Ecto neural progenitor cell (in vitro differentiated cells): ENCODE data around the gene RSU1.

Experiments used
- DNase-seq: peaks from one replicate; pipeline ENCODE4 v3.0.0-alpha.2; 2018; ENCODE audit warnings: low spot score

RSU1 gene

DNA sequence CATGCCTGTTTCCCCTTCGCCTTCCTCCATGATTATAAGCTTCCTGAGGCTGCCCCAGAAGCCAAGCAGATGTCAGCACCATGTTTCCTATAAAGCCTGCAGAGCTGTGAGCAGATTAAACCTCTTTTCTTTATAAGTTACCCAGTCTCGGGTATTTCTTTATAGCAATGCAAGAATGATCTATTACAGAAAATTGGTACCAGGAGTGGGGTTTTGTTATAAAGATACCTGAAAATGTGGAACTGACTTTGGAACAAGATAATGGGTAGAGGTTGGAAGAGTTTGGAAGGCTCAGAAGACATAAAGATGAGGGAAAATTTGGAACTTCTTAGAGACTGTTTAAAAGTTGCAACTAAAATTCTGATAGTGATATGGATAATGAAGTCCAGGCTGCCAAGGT lies 4.8 kb upstream of the RSU1 start:
- DNase-seq, result no peak

DNA sequence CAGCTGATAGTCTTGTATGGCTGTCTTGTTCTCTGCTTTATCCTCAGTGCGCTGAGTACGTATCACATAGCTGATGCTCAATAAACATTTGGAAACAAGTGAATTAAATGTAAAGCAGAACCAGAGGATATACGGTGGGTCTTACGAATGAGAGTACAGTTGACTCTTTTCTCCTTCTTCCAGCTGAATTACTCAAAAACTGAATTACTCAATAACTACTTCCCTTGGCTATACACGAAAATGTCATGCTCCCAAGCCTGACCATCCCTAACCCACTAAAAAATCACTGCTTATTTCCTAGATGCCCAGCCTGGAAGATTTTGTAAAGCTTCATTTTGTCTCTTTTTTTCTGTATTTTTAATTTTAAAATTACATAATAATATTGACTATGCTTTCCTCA lies 3.2 kb upstream of the RSU1 start:
- no peak for DNase-seq

DNA sequence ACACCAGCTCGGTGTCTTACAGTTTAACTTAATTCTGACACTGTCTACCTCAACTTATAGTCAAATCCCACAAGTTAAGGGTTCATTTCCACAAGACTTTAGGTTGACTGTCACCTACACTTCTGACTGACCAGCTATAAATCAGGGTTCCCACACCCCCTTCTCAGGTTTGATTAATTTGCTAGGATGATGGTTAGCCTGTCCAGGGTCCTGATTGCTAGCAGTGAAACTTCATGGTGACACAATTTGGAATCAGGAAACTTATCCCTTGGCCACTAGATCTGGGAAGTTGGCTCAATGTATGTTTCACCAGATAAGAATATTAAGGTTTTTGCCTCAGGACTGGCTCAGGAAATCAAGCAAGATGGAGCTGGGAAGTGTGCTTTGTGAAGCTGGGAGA lies 2.8 kb upstream of the RSU1 start:
- DNase-seq, result no peak

DNA sequence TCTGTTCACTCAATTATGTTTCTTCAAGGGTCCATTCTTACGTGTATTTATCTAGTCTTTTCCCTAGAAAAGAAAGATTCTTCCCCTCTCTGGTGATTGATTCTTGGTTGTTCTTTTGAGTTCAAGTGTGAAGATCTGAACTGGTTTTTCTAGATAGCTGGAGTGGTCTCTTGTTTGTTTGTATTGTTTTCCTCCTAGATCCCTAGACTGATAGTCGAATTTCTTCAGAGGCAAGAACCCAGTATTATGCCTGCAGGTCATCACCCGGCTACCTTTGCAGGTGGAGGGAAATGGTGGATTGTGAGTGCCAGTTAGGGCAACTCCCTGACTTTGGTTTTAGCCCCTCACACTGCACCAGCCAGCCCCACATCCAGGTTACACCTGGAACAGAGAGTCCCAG lies 2.2 kb upstream of the RSU1 start:
- no peak for DNase-seq

DNA sequence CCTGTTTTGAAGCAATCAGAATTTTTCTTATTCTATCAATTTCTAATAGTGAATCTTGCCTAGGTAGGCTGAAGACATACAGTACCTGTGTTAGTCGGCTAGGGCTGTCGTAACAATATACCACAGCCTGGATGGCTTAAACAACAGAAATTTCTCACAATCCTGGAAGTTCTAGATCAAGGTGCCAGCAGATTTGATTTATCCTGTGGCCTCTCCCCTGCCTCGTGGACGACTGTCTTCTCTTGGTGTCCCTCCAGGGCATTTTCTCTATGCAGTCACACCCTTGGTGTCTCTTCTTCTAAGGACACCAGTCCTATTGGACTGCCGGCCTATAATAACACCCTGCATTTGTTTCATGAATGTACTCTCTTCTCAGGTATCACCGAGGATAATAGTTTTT lies 1.8 kb upstream of the RSU1 start:
- DNase-seq, result no peak

DNA sequence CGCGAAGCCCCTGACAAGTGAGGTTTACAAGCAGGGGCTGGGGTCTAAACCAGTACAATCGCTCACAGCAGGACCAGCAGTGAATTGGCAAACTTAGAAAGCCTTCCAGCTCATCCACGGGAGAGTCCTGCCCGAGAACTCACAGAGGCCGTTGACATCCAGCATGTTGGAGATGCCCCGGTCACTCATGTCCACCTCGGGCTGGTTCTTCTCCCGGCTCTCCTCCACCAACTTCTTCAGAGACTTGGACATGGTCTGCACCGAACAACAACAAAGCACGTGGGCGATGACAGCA lies 447 bp downstream of the RSU1 start:
- DNase-seq, result no peak

DNA sequence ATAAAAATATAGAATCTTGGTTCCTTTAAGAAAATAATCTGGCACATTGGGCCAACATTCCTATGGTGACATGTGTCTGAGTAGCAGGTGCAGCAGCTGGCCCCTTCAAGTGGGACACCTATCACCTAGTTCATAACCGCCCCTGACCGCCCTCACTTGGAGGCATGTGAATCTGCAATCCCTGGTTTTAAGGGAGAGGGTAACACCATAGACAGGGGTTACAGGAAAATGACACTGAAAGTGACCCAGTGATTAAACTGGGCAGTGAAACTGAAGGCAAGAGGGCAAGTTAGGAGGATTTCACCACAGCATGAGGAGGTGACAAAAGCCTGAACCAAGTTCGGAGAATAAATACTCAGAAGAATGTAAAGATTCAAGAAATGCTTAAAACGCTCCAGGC lies 1.1 kb downstream of the RSU1 start:
- no peak for DNase-seq

DNA sequence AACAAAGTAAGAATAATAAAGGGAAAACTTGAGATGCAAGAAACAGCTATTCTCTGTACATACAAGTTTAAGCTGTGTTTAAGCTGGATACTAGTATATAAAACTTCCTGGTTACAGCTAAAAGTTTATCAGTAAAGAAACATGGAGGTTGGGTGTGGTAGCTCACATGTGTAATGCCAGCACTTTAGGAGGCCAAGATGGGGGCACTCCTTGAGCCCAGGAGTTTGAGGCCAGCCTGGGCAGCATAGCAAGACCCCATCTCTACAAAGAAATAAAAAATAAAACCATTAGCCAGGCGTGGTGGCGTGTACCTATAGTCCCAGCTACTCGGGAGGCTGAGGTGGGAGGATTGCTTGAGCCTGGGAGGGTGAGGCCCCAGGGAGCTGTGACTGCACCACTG lies 3.2 kb downstream of the RSU1 start:
- no peak for DNase-seq

DNA sequence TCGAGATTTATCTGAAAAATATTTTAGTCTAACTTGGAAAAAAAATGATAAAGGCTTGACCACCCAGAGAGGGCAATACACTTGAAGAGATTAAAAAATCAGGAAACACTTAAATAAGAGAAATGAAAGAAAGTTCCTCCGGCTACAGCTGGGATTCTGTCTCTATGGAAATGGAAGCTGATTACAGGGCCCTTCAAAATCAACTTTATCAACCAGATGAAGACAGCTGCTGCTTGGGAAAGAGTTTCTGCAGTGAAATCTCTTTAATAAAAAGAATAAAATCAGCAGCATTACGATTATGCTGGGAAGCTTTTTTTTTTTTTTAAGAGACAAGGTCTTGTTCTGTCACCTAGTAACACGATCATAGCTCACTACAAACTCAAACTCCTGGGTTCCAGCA lies 4.5 kb downstream of the RSU1 start:
- no peak for DNase-seq

DNA sequence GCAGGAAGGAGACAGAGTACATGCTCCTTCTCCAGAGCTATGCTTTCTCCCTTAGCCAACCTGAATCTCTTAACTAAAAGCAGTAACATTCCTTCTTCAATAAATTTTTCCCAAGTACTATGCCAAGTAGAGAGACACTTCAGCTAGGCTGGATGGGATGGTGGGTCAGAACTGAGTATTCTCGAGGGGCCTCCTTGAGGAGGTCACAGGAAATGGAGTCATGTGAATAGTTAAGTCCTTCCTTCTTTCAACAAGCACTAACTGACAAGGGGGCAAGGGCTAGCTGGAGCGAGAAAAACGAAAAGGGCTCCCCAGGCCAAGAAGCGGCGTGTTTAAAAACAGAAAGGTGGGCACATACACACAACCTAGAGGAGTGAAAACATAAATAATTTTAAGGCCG lies 5.5 kb downstream of the RSU1 start:
- no peak for DNase-seq

DNA sequence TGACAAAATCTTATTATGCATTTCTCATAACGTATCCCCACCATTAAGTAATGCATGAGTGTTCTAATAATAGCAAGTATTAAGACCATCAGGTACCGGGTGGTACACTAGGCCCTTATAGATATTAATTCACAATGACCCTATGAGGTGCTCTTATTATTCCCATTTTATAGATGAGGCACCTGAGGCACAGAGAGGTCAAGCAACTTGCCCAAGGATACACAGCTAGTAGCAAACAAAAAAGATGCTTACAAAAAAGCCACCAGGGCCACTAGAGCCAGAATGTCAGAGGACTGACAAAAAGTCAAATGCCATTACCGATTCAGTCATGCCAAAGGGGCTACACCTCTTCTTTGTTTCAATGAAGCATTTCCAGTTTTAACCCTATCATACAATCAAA lies 5.9 kb downstream of the RSU1 start:
- no peak for DNase-seq

DNA sequence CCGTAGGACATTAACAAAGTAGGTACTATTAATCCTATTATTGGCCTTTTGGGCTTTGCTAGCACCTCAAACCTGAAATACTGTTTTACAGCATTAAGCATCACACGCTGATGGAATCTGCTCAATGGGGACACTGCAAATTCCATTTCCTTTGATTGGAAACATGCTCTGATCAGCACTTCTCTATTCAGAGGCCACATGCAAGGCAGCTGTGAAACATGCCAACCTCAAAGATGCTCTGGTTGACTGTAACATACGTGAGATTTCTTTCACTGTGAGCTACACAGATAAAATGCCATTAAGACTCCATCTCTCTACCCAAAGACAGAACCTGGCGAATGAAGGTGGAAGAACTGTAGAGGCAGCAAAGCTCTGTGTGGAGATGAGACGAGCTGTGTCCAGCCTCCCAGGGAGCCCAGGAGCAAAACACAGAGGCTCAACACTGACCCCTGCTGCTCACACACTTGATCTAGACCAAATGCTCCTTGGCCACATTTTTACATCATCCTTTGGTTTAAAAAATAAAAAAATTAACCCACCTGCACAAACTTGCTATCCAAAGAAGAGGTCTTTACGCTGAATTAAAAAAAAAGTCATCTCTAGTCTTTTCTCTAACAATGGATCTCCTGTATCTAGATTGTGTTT lies 8.0 kb downstream of the RSU1 start:
- peak; percentile 58 for DNase-seq

DNA sequence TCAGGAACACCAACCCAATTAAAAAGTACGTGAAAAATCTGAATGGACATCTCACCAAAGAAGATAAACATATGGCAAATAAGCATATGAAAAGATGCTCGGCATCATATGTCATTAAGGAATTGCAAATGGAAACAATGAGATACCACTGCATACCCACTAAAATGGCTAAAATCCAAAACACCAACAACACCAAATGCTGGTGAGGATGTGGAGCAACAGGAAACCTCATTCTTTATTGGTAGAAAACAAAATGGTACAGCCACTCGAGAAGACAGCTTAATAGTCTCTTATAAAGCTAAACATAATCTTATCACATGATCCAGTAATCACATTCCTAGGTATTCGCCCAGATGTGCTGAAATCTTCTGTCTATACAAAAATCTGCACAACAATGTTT lies 13.1 kb downstream of the RSU1 start:
- DNase-seq, result no peak

DNA sequence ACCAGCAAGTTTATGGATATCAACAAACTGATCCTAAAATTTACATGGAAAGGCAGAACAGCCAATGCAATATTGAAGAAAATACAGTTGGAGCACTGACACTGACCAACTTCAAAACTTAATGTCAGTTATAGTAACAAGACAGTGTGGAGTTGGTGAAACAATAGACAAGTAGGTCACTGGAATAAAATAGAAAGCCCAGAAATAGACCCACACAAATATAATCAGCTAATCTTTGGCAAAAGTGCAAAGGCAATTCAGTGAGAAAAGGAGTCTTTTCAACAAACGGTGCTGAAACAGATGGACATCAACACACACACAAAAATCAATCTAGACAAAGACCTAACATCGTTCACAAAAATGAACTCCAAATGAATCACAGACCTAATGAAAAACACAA lies 13.8 kb downstream of the RSU1 start:
- DNase-seq, result no peak

DNA sequence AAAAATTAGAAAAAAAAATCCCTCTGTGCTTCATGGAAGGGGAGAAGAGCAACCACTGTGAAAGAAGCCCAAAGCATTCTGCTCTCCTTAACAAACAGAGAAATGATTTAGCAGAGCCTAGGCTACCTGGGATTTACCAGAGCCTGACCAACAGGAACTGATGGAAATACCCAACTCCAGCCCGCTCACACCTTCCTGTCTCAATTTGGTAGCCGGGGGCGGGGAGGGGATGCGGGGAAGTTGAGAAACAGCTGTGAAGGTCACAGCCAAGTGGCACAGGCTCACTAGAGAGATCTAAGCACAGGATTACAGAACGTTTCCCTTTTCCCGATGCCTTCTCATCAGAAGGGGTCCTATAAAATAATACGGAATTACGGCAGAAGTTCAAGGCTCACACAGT lies 17.6 kb downstream of the RSU1 start:
- no peak for DNase-seq

DNA sequence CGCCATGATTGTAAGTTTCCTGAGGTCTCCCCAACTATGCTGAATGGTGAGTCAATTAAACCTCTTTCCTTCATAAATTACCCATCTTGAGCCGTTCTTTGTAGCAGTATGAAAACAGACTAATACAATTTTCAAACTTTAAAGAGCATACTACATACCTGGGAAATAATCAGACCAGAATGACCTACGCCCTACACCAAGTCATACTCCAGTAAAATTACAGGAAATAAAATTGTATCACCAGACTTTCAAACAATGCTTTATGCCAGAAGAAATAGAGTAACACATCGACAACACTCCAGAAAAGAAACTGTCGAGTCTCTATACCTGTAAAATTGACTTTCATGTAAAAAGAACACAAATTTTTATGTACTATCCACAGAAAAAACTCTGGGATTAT lies 18.7 kb downstream of the RSU1 start:
- no peak for DNase-seq

DNA sequence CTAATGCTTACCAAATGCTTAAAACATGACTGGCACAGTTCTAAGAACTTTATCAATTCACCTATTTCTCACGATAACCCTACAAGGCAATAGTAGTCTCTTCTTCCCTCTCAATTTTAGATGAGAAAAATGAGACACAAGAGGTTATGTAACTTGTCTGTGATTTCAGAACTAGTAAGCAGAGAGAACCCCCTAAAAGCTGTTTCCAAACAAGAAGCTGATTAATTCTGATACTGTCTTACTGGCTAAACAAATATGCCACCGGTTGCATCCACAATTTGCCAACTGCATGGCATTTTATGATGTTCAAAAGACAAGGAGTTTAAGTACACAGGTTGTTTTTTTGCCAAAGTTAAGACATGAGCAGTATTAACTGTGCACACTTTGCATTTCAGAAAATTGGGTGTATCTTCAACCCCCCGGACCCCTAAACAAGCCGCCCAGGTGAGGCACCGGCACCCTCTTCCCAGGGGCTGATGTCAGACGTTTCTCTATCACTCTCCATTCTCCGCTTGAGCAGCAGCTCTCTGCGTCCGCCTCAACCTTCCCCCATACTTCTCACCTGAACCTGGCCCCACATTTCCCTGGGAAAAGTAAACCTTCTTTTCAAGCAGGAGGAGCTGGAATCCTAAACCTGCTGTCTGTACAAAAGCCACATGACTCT lies 21.7 kb downstream of the RSU1 start:
- no peak for DNase-seq

DNA sequence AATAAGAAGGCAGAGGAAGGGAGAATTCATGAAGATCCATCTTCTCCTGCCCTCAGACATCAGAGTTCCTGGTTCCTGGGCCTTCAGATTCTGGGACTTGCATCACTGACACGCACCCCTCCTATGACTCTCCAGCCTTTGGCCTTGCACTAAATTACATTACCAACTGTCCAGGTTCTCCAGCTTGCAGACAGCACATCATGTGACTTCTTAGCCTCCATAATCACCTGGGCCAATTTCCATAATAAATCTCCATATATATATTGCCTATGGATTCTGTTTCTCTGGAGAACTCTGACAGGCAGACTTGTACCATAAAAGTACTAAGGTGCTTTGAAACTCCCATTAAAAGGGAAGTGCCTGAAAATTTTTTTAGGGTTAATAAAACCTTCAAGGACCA lies 23.2 kb downstream of the RSU1 start:
- no peak for DNase-seq

DNA sequence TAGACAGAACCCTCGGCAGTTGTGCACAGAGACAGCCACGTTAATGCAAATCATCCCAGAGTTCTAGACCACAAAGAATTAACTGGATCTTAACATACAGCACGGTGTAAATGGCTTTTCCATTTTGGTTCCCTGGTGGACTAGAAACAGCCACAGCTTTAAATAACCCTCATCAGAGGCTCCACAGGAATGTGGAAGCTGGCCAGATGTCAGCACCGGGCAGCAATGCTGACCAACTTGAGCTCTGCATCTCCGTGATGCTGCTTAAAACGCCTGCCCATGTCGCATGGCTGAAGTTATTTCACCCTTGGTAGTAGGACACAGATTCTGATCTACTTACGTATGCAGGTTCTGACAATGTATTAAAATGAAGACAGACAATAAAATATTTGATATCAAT lies 24.5 kb downstream of the RSU1 start:
- no peak for DNase-seq

DNA sequence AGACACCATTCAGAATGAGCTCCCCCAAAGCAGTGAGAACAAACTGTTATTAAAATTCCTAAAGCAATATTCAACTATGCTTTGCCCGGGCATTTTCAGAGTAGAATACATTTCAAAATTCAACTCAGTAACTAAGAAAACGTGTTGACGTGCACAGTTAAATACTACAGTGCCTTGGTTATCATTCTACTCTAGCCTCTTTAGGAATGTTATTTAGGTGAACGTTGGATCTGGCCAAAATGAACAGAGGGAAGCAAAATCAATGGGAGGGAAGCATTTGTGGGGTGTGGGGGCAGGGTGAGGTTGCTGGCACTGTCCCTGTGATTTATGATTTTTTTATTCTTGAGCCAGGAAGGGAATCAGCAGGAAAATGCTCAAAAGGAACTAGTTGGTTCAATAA lies 27.5 kb downstream of the RSU1 start:
- no peak for DNase-seq

DNA sequence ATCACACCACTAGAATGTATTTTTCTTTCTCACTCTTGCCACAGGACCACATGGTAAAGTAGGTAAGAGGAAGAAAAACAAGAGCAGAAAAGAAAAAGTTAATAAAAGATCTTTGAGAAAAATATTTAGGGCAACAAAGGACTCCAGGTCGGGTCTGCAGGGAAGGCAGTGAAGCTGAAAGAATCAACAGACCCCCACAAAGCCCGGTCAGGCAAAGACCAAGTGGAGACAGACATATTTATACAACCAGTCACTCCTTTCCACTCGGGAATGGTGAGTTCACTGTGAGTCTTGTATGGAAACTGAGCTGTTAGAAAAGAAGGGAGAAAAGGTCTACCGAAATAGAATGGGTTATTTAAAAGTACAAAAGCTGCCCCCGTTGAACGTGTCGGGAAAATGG lies 28.0 kb downstream of the RSU1 start:
- no peak for DNase-seq

DNA sequence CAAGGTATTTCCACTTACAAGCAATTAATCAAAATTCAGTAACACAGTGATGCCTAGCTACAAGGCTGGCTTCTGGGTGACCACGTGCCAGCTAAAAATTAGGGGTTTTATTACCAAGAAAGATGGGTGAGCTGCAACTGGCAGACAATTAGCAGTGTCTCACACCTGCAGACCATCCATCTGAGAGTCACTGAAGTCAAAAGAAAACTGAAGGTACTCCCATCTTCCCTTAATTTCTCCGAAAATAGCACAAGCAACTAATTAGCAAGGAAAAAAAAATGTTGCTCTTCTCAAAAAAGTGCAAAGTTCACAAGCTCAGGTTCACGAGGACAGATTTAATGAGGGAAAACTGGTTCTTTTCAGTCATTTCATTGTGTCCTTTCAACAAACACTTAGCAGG lies 28.4 kb downstream of the RSU1 start:
- DNase-seq, result no peak

DNA sequence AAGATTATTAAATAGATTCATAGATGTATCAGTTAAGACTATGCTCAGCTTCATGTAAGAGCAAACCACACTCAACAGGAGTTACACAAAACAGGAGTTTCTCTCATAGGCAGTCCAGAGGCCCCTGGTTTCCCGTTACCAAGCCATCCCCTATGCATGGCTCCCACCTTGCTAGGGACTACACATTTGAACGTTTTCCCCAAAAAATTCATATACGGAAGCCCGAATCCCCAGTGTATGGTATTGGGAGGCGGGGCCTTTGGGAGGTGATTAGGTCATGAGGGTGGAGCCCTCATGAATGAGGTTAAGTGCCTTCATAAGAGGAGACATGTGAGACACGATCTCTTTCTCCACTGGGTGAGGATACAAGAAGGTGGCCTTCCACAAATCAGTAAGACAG lies 29.1 kb downstream of the RSU1 start:
- no peak for DNase-seq

DNA sequence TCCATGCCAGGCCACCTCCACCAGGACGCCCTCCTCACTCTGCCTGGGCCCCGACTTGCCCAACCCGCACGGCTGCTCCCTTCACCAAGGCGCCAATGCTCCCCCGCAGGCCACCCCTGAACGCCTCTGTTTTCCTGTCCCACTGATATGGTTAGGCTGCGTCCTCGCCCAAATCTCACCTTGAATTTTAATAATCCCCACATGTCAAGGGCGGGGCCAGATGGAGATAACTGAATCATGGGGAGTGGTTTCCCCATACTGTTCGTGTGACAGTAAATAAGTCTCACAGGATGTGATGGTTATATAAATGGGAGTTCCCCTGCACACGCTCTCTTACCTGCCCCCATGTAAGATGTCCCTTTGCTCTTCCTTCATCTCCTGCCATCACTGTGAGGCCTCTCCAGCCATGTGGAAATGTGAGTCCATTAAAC lies 29.8 kb downstream of the RSU1 start:
- DNase-seq, result no peak
